H1 (cell line): ENCODE measurements around the gene COL19A1. TPM values are rescaled to one million over a fixed set of nuclear protein-coding genes. Genes with fewer than 3 reads are reported as not detected.

Experiments used
- CTCF ChIA-PET: fragments of 300-600 bp; sonication (Branson Sonifier 250); formaldehyde crosslinking; loops from one replicate; lab custom pipeline; 2021; ENCODE audit not compliant: partially characterized antibody; lab: Charles Lee
- POLR2A ChIA-PET: fragments of 300-600 bp; sonication (Branson Sonifier 250); formaldehyde crosslinking; loops from one replicate; lab custom pipeline; 2021; ENCODE audit warnings: inconsistent platforms; ENCODE audit not compliant: partially characterized antibody; lab: Charles Lee
- DNase-seq, 2 experiments: peaks; one replicate each; pipeline versions ENCODE4 v3.0.0 to v3.0.0-alpha.2; 2010 to 2022; ENCODE audit warnings: low spot score in 2 of 2, low read depth in 1 of 2, mixed read lengths in 1 of 2
- FAIRE-seq: peaks from 2 replicates; lab custom pipeline; 2011; peaks lifted over from hg19 to GRCh38; lab: Jason Lieb, UNC
- H2AFZ ChIP-seq: 2 replicates; pipeline ENCODE4 v1.8.1; 2012; ENCODE audit warnings: low read length, inconsistent platforms
- H2AK5ac ChIP-seq: 2 replicates; pipeline ENCODE4 v1.6.1; 2013; ENCODE audit warnings: low read depth, low read length
- H2BK120ac ChIP-seq: replicated peaks from 2 replicates; pipeline ENCODE3; 2013; ENCODE audit warnings: low read depth, low read length, inconsistent platforms
- H2BK12ac ChIP-seq: 2 replicates; pipeline ENCODE4 v1.6.1; 2013; ENCODE audit warnings: low read depth, low read length
- H2BK15ac ChIP-seq: 2 replicates; pipeline ENCODE4 v1.6.1; 2013; ENCODE audit warnings: low read length
- H2BK20ac ChIP-seq: 2 replicates; pipeline ENCODE4 v1.6.1; 2013; ENCODE audit warnings: low read length
- H2BK5ac ChIP-seq: 2 replicates; pipeline ENCODE4 v1.6.1; 2013; ENCODE audit warnings: low read depth, low read length
- H3K14ac ChIP-seq: 2 replicates; pipeline ENCODE4 v1.6.1; 2013; ENCODE audit warnings: inconsistent platforms; ENCODE audit not compliant: insufficient read length
- H3K18ac ChIP-seq: 2 replicates; pipeline ENCODE4 v1.6.1; 2013; ENCODE audit warnings: low read length; ENCODE audit errors: extremely low read depth
- H3K23ac ChIP-seq: 2 replicates; pipeline ENCODE4 v1.6.1; 2013; ENCODE audit warnings: inconsistent platforms; ENCODE audit not compliant: insufficient read length
- H3K23me2 ChIP-seq: 2 replicates; pipeline ENCODE4 v1.6.1; 2013; ENCODE audit warnings: low read depth, low read length
- H3K27ac ChIP-seq: 2 replicates; pipeline ENCODE4 v1.6.1; 2011; ENCODE audit warnings: low read depth, low read length, inconsistent platforms
- H3K27me3 ChIP-seq, 4 experiments: replicated peaks in 1 of 4; 1 replicate in 1 of 4; 2 replicates in 3 of 4; pipeline versions ENCODE4 v1.6.1 to v1.8.1; 2011 to 2013; ENCODE audit warnings: low read length in 3 of 4, mild to moderate bottlenecking in 3 of 4, inconsistent platforms in 2 of 4, mixed read lengths in 2 of 4, moderate library complexity in 1 of 4; ENCODE audit not compliant: control insufficient read depth in 3 of 4, insufficient read depth in 3 of 4; ENCODE audit errors: extremely low read depth in 1 of 4
- H3K36me3 ChIP-seq, 4 experiments: 2 replicates each; pipeline versions ENCODE4 v1.6.1 to v1.8.1; 2011 to 2013; ENCODE audit warnings: mild to moderate bottlenecking in 4 of 4, low read length in 3 of 4, moderate library complexity in 2 of 4, control low read depth in 1 of 4, inconsistent platforms in 1 of 4; ENCODE audit not compliant: insufficient read depth in 4 of 4, control insufficient read depth in 2 of 4
- H3K4ac ChIP-seq: replicated peaks from 2 replicates; pipeline ENCODE3; 2013; ENCODE audit warnings: low read length, low read depth, mixed read lengths, inconsistent platforms; ENCODE audit not compliant: insufficient read length
- H3K4me1 ChIP-seq, 4 experiments: replicated peaks in 1 of 4; 1 replicate in 1 of 4; 2 replicates in 3 of 4; pipeline versions ENCODE4 v1.6.1 to v1.8.1; 2011 to 2013; ENCODE audit warnings: low read length in 3 of 4, inconsistent platforms in 2 of 4, mixed read lengths in 1 of 4; ENCODE audit not compliant: insufficient read depth in 4 of 4, control insufficient read depth in 3 of 4
- H3K4me2 ChIP-seq, 2 experiments: 2 replicates each; pipeline versions ENCODE4 v1.6.1 to v1.8.1; 2011 to 2013; ENCODE audit warnings: low read depth in 2 of 2, low read length in 2 of 2, control low read depth in 1 of 2, inconsistent platforms in 1 of 2, mild to moderate bottlenecking in 1 of 2; ENCODE audit not compliant: insufficient read depth in 1 of 2
- H3K4me3 ChIP-seq, 4 experiments: fragments of 200-600, 300-600 bp in 1 of 4; sonication (generic), shearing (Covaris generic), sonication (Bioruptor Twin) in 1 of 4; 2 replicates each; pipeline versions ENCODE4 v1.5.1 to v1.8.1; 2011 to 2016; ENCODE audit warnings: low read length in 4 of 4, low read depth in 3 of 4, control low read depth in 2 of 4, inconsistent platforms in 2 of 4, mild to moderate bottlenecking in 2 of 4, mixed read lengths in 1 of 4, moderate library complexity in 1 of 4; ENCODE audit not compliant: insufficient read depth in 2 of 4; ENCODE audit errors: extremely low read depth in 1 of 4
- H3K56ac ChIP-seq: replicated peaks from 2 replicates; pipeline ENCODE3; 2013; ENCODE audit warnings: low read depth, mild to moderate bottlenecking, mixed read lengths, low read length, inconsistent platforms; ENCODE audit not compliant: insufficient read length
- H3K79me1 ChIP-seq: 2 replicates; pipeline ENCODE4 v1.6.1; 2013; ENCODE audit warnings: low read depth, low read length, control low read depth
- H3K79me2 ChIP-seq, 2 experiments: 2 replicates each; pipeline versions ENCODE4 v1.6.1 to v1.8.1; 2012 to 2013; ENCODE audit warnings: low read length in 2 of 2, mild to moderate bottlenecking in 2 of 2, inconsistent platforms in 1 of 2; ENCODE audit not compliant: insufficient read depth in 2 of 2, control insufficient read depth in 1 of 2
- H3K9ac ChIP-seq, 4 experiments: replicated peaks in 1 of 4; 1 replicate in 1 of 4; 2 replicates in 3 of 4; pipeline versions ENCODE4 v1.6.1 to v1.8.1; 2011 to 2013; ENCODE audit warnings: low read depth in 3 of 4, low read length in 3 of 4, control low read depth in 2 of 4, mild to moderate bottlenecking in 2 of 4, moderate library complexity in 2 of 4, inconsistent platforms in 1 of 4; ENCODE audit errors: extremely low read depth in 1 of 4
- H3K9me3 ChIP-seq, 2 experiments: 2 replicates each; pipeline versions ENCODE4 v1.6.1 to v1.8.1; 2012 to 2013; ENCODE audit warnings: mild to moderate bottlenecking in 2 of 2, moderate library complexity in 2 of 2, control low read depth in 1 of 2, inconsistent platforms in 1 of 2, low read depth in 1 of 2, low read length in 1 of 2, mixed read lengths in 1 of 2; ENCODE audit not compliant: insufficient read depth in 2 of 2
- H4K20me1 ChIP-seq, 2 experiments: replicated peaks in 1 of 2; 2 replicates each; pipeline versions ENCODE3 to v1.8.1; 2011 to 2013; ENCODE audit warnings: inconsistent platforms in 2 of 2, low read length in 2 of 2, mild to moderate bottlenecking in 1 of 2; ENCODE audit not compliant: insufficient read depth in 2 of 2, control insufficient read depth in 1 of 2
- H4K5ac ChIP-seq: 2 replicates; pipeline ENCODE4 v1.6.1; 2013; ENCODE audit warnings: low read length, low read depth, mixed read lengths, inconsistent platforms; ENCODE audit not compliant: insufficient read length
- H4K8ac ChIP-seq: 2 replicates; pipeline ENCODE4 v1.8.0; 2013; ENCODE audit warnings: mild to moderate bottlenecking, moderate library complexity, low read length, inconsistent platforms; ENCODE audit not compliant: insufficient read depth; ENCODE audit errors: extremely low read depth
- H4K91ac ChIP-seq: replicated peaks from 2 replicates; pipeline ENCODE3; 2013; ENCODE audit warnings: low read length, mixed read lengths, inconsistent platforms; ENCODE audit not compliant: insufficient read length
- GTF2F1 ChIP-seq: IDR thresholded peaks from 2 replicates; pipeline ENCODE4 v1.6.1; 2012; ENCODE audit warnings: low read depth, low read length, improper control_type of control experiment, borderline replicate concordance
- POLR2AphosphoS5 ChIP-seq: IDR thresholded peaks from 2 replicates; pipeline ENCODE4 v1.6.1; 2011; ENCODE audit warnings: low read depth, low read length
- RNF2 ChIP-seq: fragments of 200-900, 300-1000 bp; sonication (generic); IDR thresholded peaks from 2 replicates; pipeline ENCODE4 v1.7.1; 2016; ENCODE audit warnings: borderline replicate concordance, low read depth, mild to moderate bottlenecking, antibody characterized with exemption, low read length; ENCODE audit not compliant: poor library complexity, severe bottlenecking; ENCODE audit errors: missing control alignments
- WGBS, 2 experiments: shearing (Covaris generic) in 1 of 2; methylation state at CpG; one replicate each; pipeline versions ENCODE4 v1.1.6 to v1.1.7; 2013 to 2015; ENCODE audit warnings: low lambda C conversion rate in 2 of 2, mixed read lengths in 2 of 2, inconsistent platforms in 1 of 2, low coverage in 1 of 2, missing lambda C conversion rate in 1 of 2; ENCODE audit not compliant: insufficient replicate concordance in 2 of 2, insufficient coverage in 1 of 2, insufficient read length in 1 of 2; ENCODE audit errors: extremely low coverage in 1 of 2, missing lambda C conversion rate in 1 of 2; 5-methylcytosine and 5-hydroxymethylcytosine counted together
- polyA plus RNA-seq, 7 experiments: library from polyadenylated mRNA; depleted of rRNA in 3 of 7; stranded (reverse) in 5 of 7; unstranded in 2 of 7; fragments of >200 nt in 5 of 7; fragments of 200-250 nt in 2 of 7; gene quantifications; 1 replicate in 5 of 7; 2 replicates in 1 of 7; 4 replicates in 1 of 7; pipeline versions ENCODE4 v1.2.1 to v1.2.3, GENCODE V29; 2011 to 2013; ENCODE audit warnings: missing spikeins in 2 of 7, mixed read lengths in 2 of 7
- total RNA-seq: library from RNA; stranded (reverse); fragmentation: NEBNext Ultra II Directional; extraction: Animal tissue kit (Norgen Biotek cat#: 25700); gene quantifications from 2 replicates; pipeline ENCODE4 v1.2.1, GENCODE V29; 2021
- TF ChIP-seq, protein P1 (sequence below): IDR thresholded peaks from 2 replicates; pipeline ENCODE4 v1.6.1; 2011; ENCODE audit warnings: low read length, improper control_type of control experiment

Gene COL19A1
- total and polyA plus RNA-seq, 2 of the 8 experiments (the other 6 are each of a cell fraction or from before 2014, with no cell fraction given), result not detected

GRCh38 chr6:69973138-69973537 is 106.8 kb downstream of the COL19A1 start:
- Histone ChIP-seq H3K79me2 (no peaks in the 10 kb centered on the region), H2BK12ac (no peak overlapping the region), H3K27ac (no peak overlapping the region), H2BK5ac (no peak overlapping the region), H3K27me3 (no peaks in the 10 kb centered on the region), H3K4ac (no peak overlapping the region), H3K23ac (no peak overlapping the region), H2BK15ac (no peak overlapping the region), H3K56ac (no peak overlapping the region), H3K9me3 (no peaks in the 10 kb centered on the region), H3K36me3 (no peaks in the 10 kb centered on the region), H4K91ac (no peak overlapping the region), H3K79me1 (no peaks in the 10 kb centered on the region), H3K14ac (no peak overlapping the region), H3K9ac (no peak overlapping the region), H4K8ac (no peak overlapping the region), H3K4me1 (0 out of 7 replicates have a peak, but pooled peaks cover 0 to 3% (median 0%) of the 10 kb centered on the region in 4 experiments), H3K23me2 (no peaks in the 10 kb centered on the region), H2AK5ac (no peak overlapping the region), H3K4me2 (no peak overlapping the region; a peak in 1 of 4 replicates), H3K4me3 (no peak overlapping the region), H2BK120ac (no peak overlapping the region), H4K20me1 (no peaks in the 10 kb centered on the region), H2BK20ac (no peak overlapping the region), H3K18ac (no peak overlapping the region), H2AFZ (no peak overlapping the region), H4K5ac (no peak overlapping the region)
- WGBS, 2 experiments, result 7% methylated on average over 2 of the region's 2 CpGs; no CpG with 5 or more reads in 1 of the 2 experiments
- POLR2A ChIA-PET, result no interaction called here
- CTCF ChIA-PET, result interaction anchor here (0.7 to 1.1 kb wide), 2 partner anchors 59 to 137 kb away, joined by 3 read pairs; no protein-coding TSS in a partner anchor
- DNase-seq, result no peak
- no peak for FAIRE-seq
- no peak for TF ChIP-seq RNF2
- TF ChIP-seq GTF2F1, result no peak
- TF ChIP-seq, protein P1, sequence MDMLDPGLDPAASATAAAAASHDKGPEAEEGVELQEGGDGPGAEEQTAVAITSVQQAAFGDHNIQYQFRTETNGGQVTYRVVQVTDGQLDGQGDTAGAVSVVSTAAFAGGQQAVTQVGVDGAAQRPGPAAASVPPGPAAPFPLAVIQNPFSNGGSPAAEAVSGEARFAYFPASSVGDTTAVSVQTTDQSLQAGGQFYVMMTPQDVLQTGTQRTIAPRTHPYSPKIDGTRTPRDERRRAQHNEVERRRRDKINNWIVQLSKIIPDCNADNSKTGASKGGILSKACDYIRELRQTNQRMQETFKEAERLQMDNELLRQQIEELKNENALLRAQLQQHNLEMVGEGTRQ, result no peak
- TF ChIP-seq POLR2AphosphoS5, result no peak
